Gastrocnemius medialis (tissue), 4 donors: ENCODE results near the gene ACLY.

ENCODE experiments used
- POLR2A ChIP-seq, 2 donors: fragments of 450-650 bp; IDR thresholded peaks; one replicate each; pipeline ENCODE4 v1.6.1; 2017; ENCODE audit warnings: antibody characterized with exemption in 2 of 2, mild to moderate bottlenecking in 2 of 2, moderate library complexity in 2 of 2
- TF ChIP-seq, protein P1 (sequence below), 5 experiments: fragments of 450-650 bp in 3 of 5; fragments of 200-600 bp in 2 of 5; sonication (generic) in 2 of 5; IDR thresholded peaks in 4 of 5; conservative IDR thresholded peaks in 1 of 5; 1 replicate in 4 of 5; 2 replicates in 1 of 5; pipeline ENCODE4 v1.5.1; 2016 to 2019; ENCODE audit warnings: antibody characterized with exemption in 5 of 5, mild to moderate bottlenecking in 3 of 5, moderate library complexity in 3 of 5

DNA sequence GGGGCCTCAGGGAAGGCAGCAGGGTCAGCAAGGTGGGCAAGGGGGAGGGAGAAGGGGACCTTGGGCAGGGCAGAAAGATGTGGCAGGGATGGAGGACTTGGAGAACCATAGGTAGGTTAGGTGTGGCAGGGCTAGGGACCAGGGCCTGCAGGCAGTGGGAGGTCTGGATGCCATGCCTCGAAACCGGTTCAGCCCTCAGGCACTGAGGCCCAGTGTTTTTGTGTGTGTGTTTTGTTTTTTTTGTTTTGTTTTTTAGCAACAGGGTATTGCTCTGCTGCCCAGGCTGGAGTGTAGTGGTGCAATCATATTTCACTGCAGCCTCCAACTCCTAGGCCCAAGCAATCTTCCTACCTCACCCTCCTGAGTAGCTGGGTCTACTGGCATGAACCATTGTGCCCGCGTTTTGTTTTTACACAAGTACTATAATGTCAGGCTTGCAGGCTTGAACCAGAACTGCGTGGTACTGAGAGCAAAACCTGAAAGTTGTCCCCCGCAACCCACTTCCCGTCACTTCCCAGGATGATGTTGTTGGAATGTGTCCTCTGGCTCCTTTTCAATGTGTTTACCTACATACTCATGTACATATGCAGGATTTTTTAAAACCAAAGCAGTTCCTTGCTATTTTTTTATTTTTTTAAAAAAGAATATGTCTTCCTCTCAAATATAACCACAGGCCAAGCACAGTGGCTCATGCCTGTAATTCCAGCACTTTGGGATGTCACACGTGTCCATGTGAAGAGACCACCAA lies 24.0 kb upstream of the ACLY start:
- TF ChIP-seq, protein P1, sequence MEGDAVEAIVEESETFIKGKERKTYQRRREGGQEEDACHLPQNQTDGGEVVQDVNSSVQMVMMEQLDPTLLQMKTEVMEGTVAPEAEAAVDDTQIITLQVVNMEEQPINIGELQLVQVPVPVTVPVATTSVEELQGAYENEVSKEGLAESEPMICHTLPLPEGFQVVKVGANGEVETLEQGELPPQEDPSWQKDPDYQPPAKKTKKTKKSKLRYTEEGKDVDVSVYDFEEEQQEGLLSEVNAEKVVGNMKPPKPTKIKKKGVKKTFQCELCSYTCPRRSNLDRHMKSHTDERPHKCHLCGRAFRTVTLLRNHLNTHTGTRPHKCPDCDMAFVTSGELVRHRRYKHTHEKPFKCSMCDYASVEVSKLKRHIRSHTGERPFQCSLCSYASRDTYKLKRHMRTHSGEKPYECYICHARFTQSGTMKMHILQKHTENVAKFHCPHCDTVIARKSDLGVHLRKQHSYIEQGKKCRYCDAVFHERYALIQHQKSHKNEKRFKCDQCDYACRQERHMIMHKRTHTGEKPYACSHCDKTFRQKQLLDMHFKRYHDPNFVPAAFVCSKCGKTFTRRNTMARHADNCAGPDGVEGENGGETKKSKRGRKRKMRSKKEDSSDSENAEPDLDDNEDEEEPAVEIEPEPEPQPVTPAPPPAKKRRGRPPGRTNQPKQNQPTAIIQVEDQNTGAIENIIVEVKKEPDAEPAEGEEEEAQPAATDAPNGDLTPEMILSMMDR (IDR thresholded peaks at IDR 0.05 in 4 of 5, conservative IDR thresholded peaks at IDR 0.05 in 1 of 5) = no peak
- no peak for TF ChIP-seq POLR2A (IDR thresholded peaks at IDR 0.05)
